OCI-LY1 (cell line): ENCODE results near the gene KLHDC7B.

Source experiments
- H2AFZ ChIP-seq: fragments of 200-600 bp; sonication (generic), shearing (Covaris generic); 2 replicates; pipeline ENCODE4 v1.6.0; 2014; ENCODE audit warnings: antibody characterized with exemption, mild to moderate bottlenecking, low read length
- H3F3A ChIP-seq: fragments of 200-600 bp; sonication (generic), shearing (Covaris generic); 2 replicates; pipeline ENCODE4 v1.6.0; 2014; ENCODE audit warnings: mild to moderate bottlenecking, antibody characterized with exemption, low read length, moderate library complexity; ENCODE audit not compliant: insufficient read depth
- H3K27ac ChIP-seq: fragments of 200-600 bp; sonication (generic); 2 replicates; pipeline ENCODE4 v1.5.1; 2014; ENCODE audit warnings: low read length, mixed run types, mild to moderate bottlenecking, low read depth; ENCODE audit not compliant: poor library complexity, severe bottlenecking
- H3K27me3 ChIP-seq: fragments of 200-600 bp; sonication (generic); 2 replicates; pipeline ENCODE4 v1.6.0; 2014; ENCODE audit warnings: antibody characterized with exemption, mild to moderate bottlenecking, low read length, moderate library complexity; ENCODE audit not compliant: insufficient read depth
- H3K36me3 ChIP-seq: fragments of 200-600 bp; sonication (generic); 2 replicates; pipeline ENCODE4 v1.6.1; 2014; ENCODE audit warnings: mild to moderate bottlenecking, antibody characterized with exemption, low read length, moderate library complexity, mixed read lengths; ENCODE audit not compliant: insufficient read depth
- H3K4me1 ChIP-seq: fragments of 200-600 bp; sonication (generic); 2 replicates; pipeline ENCODE4 v1.5.1; 2014; ENCODE audit warnings: mild to moderate bottlenecking, low read length, moderate library complexity; ENCODE audit not compliant: insufficient read depth, severe bottlenecking
- H3K4me2 ChIP-seq: fragments of 200-600 bp; sonication (generic), shearing (Covaris generic); 2 replicates; pipeline ENCODE4 v1.6.1; 2014; ENCODE audit warnings: low read length
- H3K4me3 ChIP-seq: fragments of 200-600 bp; sonication (generic); 2 replicates; pipeline ENCODE4 v1.5.1; 2014; ENCODE audit warnings: low read length, low read depth, mild to moderate bottlenecking, mixed read lengths; ENCODE audit not compliant: poor library complexity, severe bottlenecking
- H3K79me2 ChIP-seq: fragments of 200-600 bp; shearing (Covaris generic); 2 replicates; pipeline ENCODE4 v1.6.1; 2016; ENCODE audit warnings: mixed run types, low read length, mixed read lengths; ENCODE audit not compliant: insufficient read depth
- H3K9ac ChIP-seq: fragments of 200-600 bp; sonication (generic), shearing (Covaris generic); 2 replicates; pipeline ENCODE4 v1.6.1; 2014; ENCODE audit warnings: mild to moderate bottlenecking, low read length, mixed read lengths
- H3K9me2 ChIP-seq: fragments of 200-600 bp; sonication (generic), shearing (Covaris generic); 2 replicates; pipeline ENCODE4 v1.6.1; 2014; ENCODE audit warnings: low read depth, mild to moderate bottlenecking, low read length, mixed read lengths
- H3K9me3 ChIP-seq: fragments of 200-600 bp; shearing (Covaris generic); 2 replicates; pipeline ENCODE4 v1.6.1; 2014; ENCODE audit warnings: low read length, mixed read lengths
- H4K20me1 ChIP-seq: fragments of 200-600 bp; sonication (generic), shearing (Covaris generic); 2 replicates; pipeline ENCODE4 v1.6.0; 2016; ENCODE audit warnings: mild to moderate bottlenecking, low read length; ENCODE audit not compliant: insufficient read depth
- CTCF ChIP-seq: fragments of 200-600 bp; sonication (generic), shearing (Covaris generic); IDR thresholded peaks from 2 replicates; pipeline ENCODE4 v1.5.1; 2017; ENCODE audit warnings: mild to moderate bottlenecking, antibody characterized with exemption, low read length, moderate library complexity, mixed read lengths
- EZH2 ChIP-seq: fragments of 200-600 bp; sonication (generic), shearing (Covaris generic); IDR thresholded peaks from 2 replicates; pipeline ENCODE4 v1.8.0; 2017; ENCODE audit warnings: borderline replicate concordance, mixed run types, mild to moderate bottlenecking, antibody characterized with exemption, low read length, moderate library complexity, mixed read lengths

KLHDC7B gene

GRCh38 chr22:50585238-50585637 lies 39.5 kb downstream of the KLHDC7B start:
- H3K4me1 ChIP-seq: peaks cover 17% of the 10 kb centered on the region
- peaks cover 18% of the 10 kb centered on the region for H3K36me3 ChIP-seq
- no peaks in the 10 kb centered on the region for H3K9me2 ChIP-seq
- H2AFZ ChIP-seq: no peak overlapping the region
- no peaks in the 10 kb centered on the region for H4K20me1 ChIP-seq
- H3K4me3 ChIP-seq: no peak overlapping the region
- no peak overlapping the region for H3K9ac ChIP-seq
- 0 out of 2 replicates have a peak, but pooled peaks cover 5% of the 10 kb centered on the region for H3K79me2 ChIP-seq
- TF ChIP-seq EZH2 (no peak), CTCF (no peak)
- H3K9me3 ChIP-seq: no peaks in the 10 kb centered on the region
- H3F3A ChIP-seq: no peaks in the 10 kb centered on the region
- no peak overlapping the region for H3K27ac ChIP-seq
- H3K4me2 ChIP-seq: no peak overlapping the region
- H3K27me3 ChIP-seq: no peaks in the 10 kb centered on the region

GRCh38 chr22:50585781-50586180 lies 40.1 kb downstream of the KLHDC7B start:
- Histone ChIP-seq H3K9me2 (no peaks in the 10 kb centered on the region), H3K27ac (no peak overlapping the region), H2AFZ (no peak overlapping the region), H3K4me3 (no peak overlapping the region), H3K9ac (no peak overlapping the region), H3K4me1 (peaks cover 17% of the 10 kb centered on the region), H3K79me2 (0 out of 2 replicates have a peak, but pooled peaks cover 5% of the 10 kb centered on the region), H3F3A (no peaks in the 10 kb centered on the region), H3K4me2 (no peak overlapping the region), H4K20me1 (no peaks in the 10 kb centered on the region), H3K36me3 (peaks cover 15% of the 10 kb centered on the region), H3K9me3 (no peaks in the 10 kb centered on the region), H3K27me3 (no peaks in the 10 kb centered on the region)
- no peak for TF ChIP-seq EZH2
- TF ChIP-seq CTCF: no peak

- H3K4me3 ChIP-seq: no peak overlapping the region
- peaks cover 15% of the 10 kb centered on the region for H3K36me3 ChIP-seq
- no peaks in the 10 kb centered on the region for H3K9me3 ChIP-seq
- H3K27ac ChIP-seq: no peak overlapping the region
- no peaks in the 10 kb centered on the region for H3K9me2 ChIP-seq
- H4K20me1 ChIP-seq: no peaks in the 10 kb centered on the region
- no peaks in the 10 kb centered on the region for H3K27me3 ChIP-seq
- no peaks in the 10 kb centered on the region for H3F3A ChIP-seq
- H3K9ac ChIP-seq: no peak overlapping the region
- H3K4me2 ChIP-seq: no peak overlapping the region
- no peak overlapping the region for H2AFZ ChIP-seq
- H3K79me2 ChIP-seq: 0 out of 2 replicates have a peak, but pooled peaks cover 5% of the 10 kb centered on the region
- peaks cover 13% of the 10 kb centered on the region for H3K4me1 ChIP-seq
- TF ChIP-seq CTCF (no peak), EZH2 (no peak)
Measured at GRCh38 chr22:50586416-50586815, 40.7 kb downstream of the KLHDC7B start.
